ENCODE data around the gene BNIP2.

The BNIP2 gene

GRCh38 chr15:59622289-59622688 is 66.8 kb downstream of the BNIP2 start:
- peak; percentile 40 for DNase-seq

GRCh38 chr15:59618406-59618805 is 70.7 kb downstream of the BNIP2 start:
- no peak for DNase-seq

GRCh38 chr15:59616379-59616778 is 72.7 kb downstream of the BNIP2 start:
- no peak for DNase-seq

GRCh38 chr15:59615661-59616060 is 73.5 kb downstream of the BNIP2 start:
- no peak for DNase-seq

GRCh38 chr15:59614153-59614552 is 75.0 kb downstream of the BNIP2 start:
- DNase-seq, result no peak

GRCh38 chr15:59611276-59612260 is 77.6 kb downstream of the BNIP2 start, which contains the start of gene GCNT3:
Gene GCNT3, plus strand, starts transcription at chr15:59611783. Its CDS starts 6,456 bp downstream, at chr15:59618239.
- no peak for DNase-seq

- no peak for DNase-seq
Measured at GRCh38 chr15:59609730-59610712, 79.1 kb downstream of the BNIP2 start.
